Naive thymus-derived CD8-positive, alpha-beta T cell (primary cell): ENCODE measurements around the gene NAALADL1. TPM values are rescaled to one million over a fixed set of nuclear protein-coding genes. Genes with fewer than 3 reads are reported as not detected.

Source experiments
- ATAC-seq, 2 donors: fragments of 150-1000 bp; cut with Tn5 transposase in 1 of 2; sonication (Bioruptor Pico), chemical (Tn5 transposase) in 1 of 2; 1 replicate in 1 of 2; 2 replicates in 1 of 2; pipeline ENCODE4 v1.10.0; 2021; ENCODE audit warnings: mild to moderate bottlenecking in 2 of 2, moderate library complexity in 2 of 2
- POLR2A ChIA-PET: fragments of 350-600 bp; sonication (Branson Sonifier 250); formaldehyde crosslinking; loops from one replicate; lab custom pipeline; 2021; ENCODE audit warnings: antibody characterized with exemption; lab: Charles Lee
- DNase-seq, 10 donors: peaks; one replicate each; pipeline versions ENCODE4 v3.0.0 to v3.0.0-alpha.2; 2020 to 2022
- H3K27ac Mint-ChIP-seq, 10 donors: one replicate each; pipeline ENCODE4 v1.8.0; 2020 to 2022; ENCODE audit warnings: mild to moderate bottlenecking in 10 of 10, mixed read lengths in 10 of 10, moderate library complexity in 4 of 10, inconsistent platforms in 1 of 10
- H3K27me3 Mint-ChIP-seq, 5 donors: one replicate each; pipeline ENCODE4 v1.8.0; 2021 to 2022; ENCODE audit warnings: mixed read lengths in 5 of 5
- H3K36me3 Mint-ChIP-seq, 3 donors: one replicate each; pipeline ENCODE4 v1.8.0; 2020 to 2022; ENCODE audit warnings: mixed read lengths in 3 of 3, mild to moderate bottlenecking in 2 of 3, inconsistent platforms in 1 of 3
- H3K4me1 Mint-ChIP-seq, 4 donors: one replicate each; pipeline ENCODE4 v1.8.0; 2021 to 2022; ENCODE audit warnings: mixed read lengths in 4 of 4
- H3K4me3 Mint-ChIP-seq, 10 donors: one replicate each; pipeline ENCODE4 v1.8.0; 2020 to 2022; ENCODE audit warnings: mild to moderate bottlenecking in 10 of 10, mixed read lengths in 10 of 10, moderate library complexity in 6 of 10, inconsistent platforms in 1 of 10
- H3K9me3 Mint-ChIP-seq, 9 donors: one replicate each; pipeline ENCODE4 v1.8.0; 2020 to 2022; ENCODE audit warnings: mixed read lengths in 9 of 9, mild to moderate bottlenecking in 3 of 9, inconsistent platforms in 1 of 9, moderate library complexity in 1 of 9
- microRNA-seq: library from miRNA; unstranded; fragments of <30 nt; microRNA quantifications from one replicate; pipeline ENCODE4 v1.2.0, GENCODE V29; 2022; ENCODE audit warnings: borderline microRNAs expressed
- polyA plus RNA-seq, 3 donors: library from polyadenylated mRNA; unstranded; fragments of 300-500 nt; fragmentation: Illumina TruSeq; gene quantifications; one replicate each; pipeline ENCODE4 v1.2.3, GENCODE V29; 2021
- total RNA-seq, 8 experiments: library from RNA in 2 of 8; stranded (reverse) in 2 of 8; gene quantifications; one replicate each; pipeline ENCODE4 v1.2.3 and lab custom pipeline; 2021 to 2026

The NAALADL1 gene
- total and polyA plus RNA-seq, 5 experiments from 2014 or later: 14.0 to 33.9 (median 22.2) TPM

DNA sequence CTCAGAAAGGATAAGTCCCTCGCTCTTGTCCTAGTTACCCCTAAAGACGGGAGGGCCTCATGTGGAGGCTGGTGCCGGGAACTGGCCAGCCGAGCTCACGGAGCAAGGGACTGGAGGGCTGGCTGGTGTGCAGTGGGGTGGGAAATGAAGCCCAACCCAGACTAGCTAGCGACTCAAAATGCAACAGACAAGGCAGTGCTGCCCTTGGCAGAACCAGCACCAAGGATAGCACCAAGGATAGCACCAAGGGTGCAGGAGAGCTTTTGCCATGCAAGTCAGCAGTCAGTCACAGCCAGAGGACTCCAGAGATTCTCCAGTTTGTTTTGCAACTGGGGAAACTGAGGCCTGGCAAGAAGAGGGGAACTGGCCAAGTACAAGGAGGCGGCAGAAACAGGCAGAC is 55.1 kb downstream of the NAALADL1 start:
- no peak overlapping the region for H3K4me3 Mint-ChIP-seq
- H3K9me3 Mint-ChIP-seq: no peaks in the 10 kb centered on the region
- POLR2A ChIA-PET: interaction anchor here (1.4 kb wide), 1 partner anchor 114 kb away, joined by 3 read pairs; the partner anchor contains the start of gene ZNHIT2
- H3K4me1 Mint-ChIP-seq: peaks cover 0 to 5% (median 0%) of the 10 kb centered on the region in 4 donors
- H3K36me3 Mint-ChIP-seq: no peaks in the 10 kb centered on the region
- H3K27me3 Mint-ChIP-seq: no peaks in the 10 kb centered on the region
- ATAC-seq: no peak
- no peak for DNase-seq
- H3K27ac Mint-ChIP-seq: no peak overlapping the region

DNA sequence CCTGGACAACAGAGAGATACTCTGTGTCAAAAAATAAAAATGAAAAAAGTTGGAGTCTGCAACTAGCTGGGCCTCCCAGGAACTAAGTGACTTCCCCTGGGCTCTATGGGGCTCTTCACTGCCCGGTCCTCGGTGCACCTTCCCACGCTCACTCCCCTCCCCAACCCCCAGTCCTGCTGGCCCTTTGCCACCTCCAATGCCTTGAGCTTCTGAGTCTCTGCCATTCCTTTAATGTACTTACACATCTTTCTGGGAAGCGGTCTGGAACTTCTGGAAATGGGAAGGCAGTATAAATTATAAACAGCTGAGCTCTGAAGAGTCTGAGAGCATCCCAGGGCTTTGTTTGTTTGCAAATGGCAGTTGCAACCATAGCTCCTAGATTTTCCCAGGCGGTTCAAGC is 55.6 kb downstream of the NAALADL1 start:
- no peak overlapping the region for H3K27ac Mint-ChIP-seq
- no peak overlapping the region for H3K4me3 Mint-ChIP-seq
- H3K27me3 Mint-ChIP-seq: no peaks in the 10 kb centered on the region
- DNase-seq (no peak), ATAC-seq (no peak)
- no peaks in the 10 kb centered on the region for H3K9me3 Mint-ChIP-seq
- peaks cover 0 to 8% (median 0%) of the 10 kb centered on the region in 4 donors for H3K4me1 Mint-ChIP-seq
- H3K36me3 Mint-ChIP-seq: no peaks in the 10 kb centered on the region
- POLR2A ChIA-PET: no interaction called here

DNA sequence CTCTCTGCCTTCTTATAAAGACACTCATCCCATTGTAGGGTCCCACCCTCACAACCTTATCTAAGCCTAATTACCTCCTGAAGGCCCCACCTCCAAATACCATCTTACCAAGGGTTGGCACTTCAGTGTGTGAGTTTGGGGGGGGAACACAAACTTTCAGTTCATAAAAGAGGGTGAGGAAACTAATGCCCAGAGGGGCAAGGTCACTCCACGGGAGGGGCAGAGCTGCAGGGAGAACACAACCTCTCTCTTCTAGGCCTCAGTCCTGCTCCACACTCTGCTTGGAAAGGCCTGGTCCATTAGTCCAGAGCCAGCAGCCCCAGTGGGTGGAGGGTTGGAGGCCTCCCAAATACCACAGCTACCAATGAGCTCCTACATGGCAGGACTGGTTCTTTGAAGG is 58.9 kb downstream of the NAALADL1 start:
- POLR2A ChIA-PET: no interaction called here
- DNase-seq: no peak
- H3K27me3 Mint-ChIP-seq: peaks cover 0 to 11% (median 0%) of the 10 kb centered on the region in 5 donors
- H3K4me3 Mint-ChIP-seq: no peak overlapping the region
- H3K36me3 Mint-ChIP-seq: no peaks in the 10 kb centered on the region
- no peak for ATAC-seq
- peaks cover 2 to 18% (median 7%) of the 10 kb centered on the region in 4 donors for H3K4me1 Mint-ChIP-seq
- no peak overlapping the region for H3K27ac Mint-ChIP-seq
- no peaks in the 10 kb centered on the region for H3K9me3 Mint-ChIP-seq

DNA sequence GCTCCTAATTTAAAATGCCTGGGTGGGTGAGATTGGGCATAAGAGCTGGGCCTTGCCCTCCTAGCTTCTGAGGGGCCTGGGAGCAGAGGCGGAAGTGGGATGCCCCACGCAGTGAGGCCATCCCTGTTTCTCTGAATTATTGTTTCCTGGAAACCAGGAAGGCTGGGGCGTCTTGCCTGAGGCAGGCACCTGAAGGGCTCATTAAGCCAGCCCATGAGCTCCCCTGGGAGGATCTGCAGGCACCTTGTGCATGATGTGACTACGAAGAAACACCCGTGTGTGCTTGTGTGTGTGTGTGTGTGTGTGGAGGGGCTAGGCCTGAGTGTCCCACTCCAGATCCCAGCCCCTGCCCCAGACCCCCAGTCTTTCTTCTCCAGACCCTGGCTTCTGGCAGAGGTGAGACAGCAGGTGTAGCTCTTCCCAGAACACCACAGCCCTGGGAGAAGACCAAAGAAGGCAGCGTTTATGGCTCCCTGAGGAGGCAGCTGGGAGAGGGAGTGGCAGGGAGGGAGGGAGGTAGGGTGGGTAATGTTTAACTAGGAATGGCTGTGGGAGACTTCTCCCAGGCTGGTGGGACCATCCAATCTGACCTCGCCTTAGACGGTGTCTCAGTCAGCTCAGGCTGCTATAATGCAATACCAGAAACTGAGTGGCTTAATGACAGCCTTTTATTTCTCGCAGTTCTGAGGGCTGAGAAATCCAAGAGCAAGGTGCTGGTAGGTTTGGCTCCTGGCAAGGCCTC is 59.5 kb downstream of the NAALADL1 start:
- no peak overlapping the region for H3K4me3 Mint-ChIP-seq
- POLR2A ChIA-PET: no interaction called here
- H3K27ac Mint-ChIP-seq: peak overlapping the region in 6 of 10 donors; percentile 7 to 63 (median 42)
- H3K9me3 Mint-ChIP-seq: no peaks in the 10 kb centered on the region
- DNase-seq (no peak), ATAC-seq (no peak)
- H3K4me1 Mint-ChIP-seq: peaks cover 2 to 18% (median 7%) of the 10 kb centered on the region in 4 donors
- H3K36me3 Mint-ChIP-seq: no peaks in the 10 kb centered on the region
- peaks cover 0 to 17% (median 0%) of the 10 kb centered on the region in 5 donors for H3K27me3 Mint-ChIP-seq

DNA sequence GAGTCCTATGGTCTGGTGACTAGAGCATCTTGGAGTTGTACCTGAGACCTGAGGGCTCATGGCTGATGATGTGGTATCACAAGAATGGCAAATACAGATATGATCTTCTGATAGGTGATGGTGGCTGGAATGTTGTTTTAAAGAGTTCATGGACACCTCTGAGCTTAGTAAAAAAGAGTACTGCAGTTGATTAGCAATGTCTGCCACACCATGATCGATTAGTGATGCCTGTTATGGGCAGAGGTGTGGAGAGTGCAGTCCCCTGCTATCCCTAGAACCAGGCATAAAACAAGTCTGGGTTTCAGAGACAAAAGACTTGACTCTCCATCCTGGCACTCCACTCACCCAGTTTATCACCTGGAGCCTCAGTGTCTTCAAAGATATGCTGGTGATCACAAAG is 60.2 kb downstream of the NAALADL1 start:
- no peaks in the 10 kb centered on the region for H3K9me3 Mint-ChIP-seq
- peak overlapping the region in 2 of 10 donors; percentile 7 to 63 for H3K27ac Mint-ChIP-seq
- ATAC-seq (no peak), DNase-seq (no peak)
- no peak overlapping the region for H3K4me3 Mint-ChIP-seq
- H3K36me3 Mint-ChIP-seq: no peaks in the 10 kb centered on the region
- H3K4me1 Mint-ChIP-seq: peaks cover 2 to 18% (median 7%) of the 10 kb centered on the region in 4 donors
- POLR2A ChIA-PET: no interaction called here
- H3K27me3 Mint-ChIP-seq: peaks cover 0 to 19% (median 0%) of the 10 kb centered on the region in 5 donors

DNA sequence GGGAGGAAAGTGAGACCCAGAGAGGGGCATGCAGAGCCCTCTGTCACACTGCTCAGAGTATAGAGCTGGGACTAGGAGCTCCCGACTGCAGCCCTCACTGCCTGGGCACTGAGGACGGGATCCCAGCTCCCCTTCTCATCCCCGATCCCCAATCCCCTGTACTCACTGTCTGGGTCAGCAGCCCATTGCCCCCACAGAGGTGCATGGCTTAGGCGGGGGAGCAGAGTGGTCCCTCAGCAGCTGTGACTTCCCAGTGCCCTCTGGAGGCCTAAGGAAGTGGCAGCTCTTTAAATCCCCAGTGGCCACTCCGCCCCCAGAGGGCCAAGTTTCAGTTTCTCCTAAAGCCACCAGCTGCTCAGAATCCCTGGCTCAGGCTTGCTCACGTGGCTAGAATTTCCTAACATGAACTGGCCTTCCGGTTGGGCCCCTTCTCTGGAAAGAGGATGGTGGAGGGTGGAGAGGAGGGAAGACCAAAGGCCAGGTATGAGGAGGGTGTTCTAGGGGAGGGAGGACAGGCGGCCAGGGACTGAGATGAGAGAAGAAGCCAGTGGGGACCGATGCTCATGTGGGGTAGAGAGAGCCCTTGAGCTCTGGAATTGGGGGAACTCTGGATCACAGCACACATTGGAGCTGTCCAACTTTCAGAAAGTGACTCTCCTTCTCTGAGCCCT is 61.5 kb downstream of the NAALADL1 start, which contains the start of gene BATF2:
TSS of gene BATF2 (minus strand) at position 262 of the 671 bp plus-strand sequence. CDS start at position 205, 57 bp downstream.
- Mint-ChIP-seq H3K27ac (peak within 1 kb of the TSS in 3 of 10 donors; percentile 29 to 70 (median 48)), H3K4me1 (peaks cover 2 to 18% (median 7%) of the 10 kb centered on the region in 4 donors), H3K9me3 (no peaks in the 10 kb centered on the region), H3K36me3 (no peaks in the 10 kb centered on the region), H3K4me3 (peak within 1 kb of the TSS in 1 of 10 donors; percentile 76), H3K27me3 (peaks cover 0 to 19% (median 0%) of the 10 kb centered on the region in 5 donors)
- POLR2A ChIA-PET: no interaction called here
- DNase-seq (peak in 2 of 10 donors; percentile 6 to 16), ATAC-seq (peak; percentile 32 to 63)

DNA sequence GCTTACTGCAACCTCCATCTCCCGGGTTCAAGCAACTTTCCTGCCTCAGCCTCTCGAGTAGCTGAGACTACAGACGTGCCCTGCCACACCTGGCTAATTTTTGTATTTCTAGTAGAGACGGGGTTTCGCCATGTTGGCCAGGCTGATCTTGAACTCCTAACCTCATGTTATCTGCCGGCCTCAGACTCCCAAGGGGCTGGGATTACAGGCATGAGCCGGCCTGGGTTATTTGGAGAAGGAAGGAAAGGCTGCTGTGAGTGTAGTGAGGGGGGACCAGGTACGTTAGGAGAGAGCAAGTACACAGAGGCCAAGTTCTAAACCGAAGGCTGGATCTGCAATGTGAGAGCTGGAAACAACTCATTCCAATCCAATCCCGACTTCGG is 62.0 kb downstream of the NAALADL1 start:
- no peak for ATAC-seq
- peaks cover 2 to 21% (median 7%) of the 10 kb centered on the region in 4 donors for H3K4me1 Mint-ChIP-seq
- peak overlapping the region in 2 of 10 donors; percentile 29 to 70 for H3K27ac Mint-ChIP-seq
- POLR2A ChIA-PET: no interaction called here
- no peaks in the 10 kb centered on the region for H3K9me3 Mint-ChIP-seq
- no peaks in the 10 kb centered on the region for H3K36me3 Mint-ChIP-seq
- H3K4me3 Mint-ChIP-seq: peak overlapping the region in 1 of 10 donors; percentile 76
- DNase-seq: no peak
- peaks cover 0 to 19% (median 0%) of the 10 kb centered on the region in 5 donors for H3K27me3 Mint-ChIP-seq

Small RNAs within 50 kb of the gene (microRNA-seq; reads per million reads assigned to microRNA genes)
- not detected for gene MIR6879

Other genes starting within 250 kb of the NAALADL1 start
- 10 to 100 TPM; 50.7 to 54.1 TPM for gene MEN1, start 248.0 kb downstream of the NAALADL1 start, total RNA-seq
- 10 to 100 TPM; 22.1 to 57.4 (median 36.1) TPM for gene MEN1, start 248.0 kb downstream of the NAALADL1 start, polyA plus RNA-seq
- gene CDC42BPG, start 213.9 kb downstream of the NAALADL1 start, total RNA-seq: 10 to 100 TPM in 1 of 2 experiments, 1 to 10 TPM in 1; 9.0 to 10.3 TPM
- under 1 TPM; 0.09 to 0.38 (median 0.13) TPM for gene CDC42BPG, start 213.9 kb downstream of the NAALADL1 start, polyA plus RNA-seq
- 100 to 1,000 TPM; 217 to 226 TPM for gene EHD1, start 179.9 kb downstream of the NAALADL1 start, total RNA-seq
- gene EHD1, start 179.9 kb downstream of the NAALADL1 start, polyA plus RNA-seq: 100 to 1,000 TPM; 137 to 164 (median 154) TPM
- 10 to 100 TPM; 39.5 to 41.4 TPM for gene ATG2A, start 141.3 kb downstream of the NAALADL1 start, total RNA-seq
- gene ATG2A, start 141.3 kb downstream of the NAALADL1 start, polyA plus RNA-seq: 1 to 10 TPM; 3.4 to 4.2 (median 3.6) TPM
- 10 to 100 TPM; 13.4 to 16.0 TPM for gene PPP2R5B, start 133.9 kb downstream of the NAALADL1 start, total RNA-seq
- 1 to 10 TPM; 4.7 to 6.6 (median 5.3) TPM for gene PPP2R5B, start 133.9 kb downstream of the NAALADL1 start, polyA plus RNA-seq
- gene GPHA2, start 122.7 kb downstream of the NAALADL1 start, total RNA-seq: under 1 TPM; 0.55 to 0.69 TPM
- gene GPHA2, start 122.7 kb downstream of the NAALADL1 start, polyA plus RNA-seq: not detected
- gene MAJIN, start 86.4 kb downstream of the NAALADL1 start, total RNA-seq: 1 to 10 TPM; 1.9 to 2.4 TPM
- under 1 TPM in 2 of 3 donors, not detected in 1; 0.48 to 0.84 TPM for gene MAJIN, start 86.4 kb downstream of the NAALADL1 start, polyA plus RNA-seq
- not detected for gene BATF2, start 61.6 kb downstream of the NAALADL1 start, total RNA-seq
- not detected for gene BATF2, start 61.6 kb downstream of the NAALADL1 start, polyA plus RNA-seq
- gene ARL2, start 44.4 kb downstream of the NAALADL1 start, total RNA-seq: 10 to 100 TPM; 37.0 to 38.4 TPM
- gene ARL2, start 44.4 kb downstream of the NAALADL1 start, polyA plus RNA-seq: 100 to 1,000 TPM; 108 to 135 (median 122) TPM
- 10 to 100 TPM; 27.3 to 29.6 TPM for gene SNX15, start 31.1 kb downstream of the NAALADL1 start, total RNA-seq
- gene SNX15, start 31.1 kb downstream of the NAALADL1 start, polyA plus RNA-seq: 10 to 100 TPM; 10.5 to 11.9 (median 11.9) TPM
- 1 to 10 TPM; 6.7 to 9.4 TPM for gene SAC3D1, start 17.3 kb downstream of the NAALADL1 start, total RNA-seq
- 10 to 100 TPM in 2 of 3 donors, 1 to 10 TPM in 1; 6.7 to 13.9 (median 10.7) TPM for gene SAC3D1, start 17.3 kb downstream of the NAALADL1 start, polyA plus RNA-seq
- gene CDCA5, start 25.5 kb upstream of the NAALADL1 start, total RNA-seq: 1 to 10 TPM in 1 of 2 experiments, under 1 TPM in 1; 0.60 to 1.0 TPM
- gene CDCA5, start 25.5 kb upstream of the NAALADL1 start, polyA plus RNA-seq: under 1 TPM; 0.22 to 0.90 (median 0.35) TPM
- 10 to 100 TPM; 49.4 to 50.5 TPM for gene ZFPL1, start 25.7 kb upstream of the NAALADL1 start, total RNA-seq
- 10 to 100 TPM; 21.5 to 33.1 (median 24.9) TPM for gene ZFPL1, start 25.7 kb upstream of the NAALADL1 start, polyA plus RNA-seq
- 100 to 1,000 TPM; 258 to 274 TPM for gene VPS51, start 37.7 kb upstream of the NAALADL1 start, total RNA-seq
- gene VPS51, start 37.7 kb upstream of the NAALADL1 start, polyA plus RNA-seq: 100 to 1,000 TPM in 2 of 3 donors, 10 to 100 TPM in 1; 70.2 to 111 (median 106) TPM
- 10 to 100 TPM; 29.0 to 29.2 TPM for gene TM7SF2, start 53.3 kb upstream of the NAALADL1 start, total RNA-seq
- 10 to 100 TPM; 17.4 to 22.6 (median 21.2) TPM for gene TM7SF2, start 53.3 kb upstream of the NAALADL1 start, polyA plus RNA-seq
- gene ZNHIT2, start 59.1 kb upstream of the NAALADL1 start, total RNA-seq: 10 to 100 TPM; 16.6 to 17.9 TPM
- gene ZNHIT2, start 59.1 kb upstream of the NAALADL1 start, polyA plus RNA-seq: 10 to 100 TPM; 24.3 to 33.1 (median 29.8) TPM
- 1,000 to 10,000 TPM; 1,487 to 1,501 TPM for gene FAU, start 63.6 kb upstream of the NAALADL1 start, total RNA-seq
- 1,000 to 10,000 TPM; 1,097 to 1,366 (median 1,350) TPM for gene FAU, start 63.6 kb upstream of the NAALADL1 start, polyA plus RNA-seq
- gene MRPL49, start 63.8 kb upstream of the NAALADL1 start, total RNA-seq: 10 to 100 TPM; 76.0 to 76.2 TPM
- gene MRPL49, start 63.8 kb upstream of the NAALADL1 start, polyA plus RNA-seq: 10 to 100 TPM; 78.9 to 96.9 (median 90.1) TPM
- gene SYVN1, start 76.0 kb upstream of the NAALADL1 start, total RNA-seq: 10 to 100 TPM; 61.9 to 65.2 TPM
- gene SYVN1, start 76.0 kb upstream of the NAALADL1 start, polyA plus RNA-seq: 10 to 100 TPM in 1 of 3 donors, 1 to 10 TPM in 2; 7.9 to 10.6 (median 8.2) TPM
- not detected for gene SPDYC, start 111.7 kb upstream of the NAALADL1 start, total RNA-seq
- not detected for gene SPDYC, start 111.7 kb upstream of the NAALADL1 start, polyA plus RNA-seq
- gene CAPN1, start 123.4 kb upstream of the NAALADL1 start, total RNA-seq: 100 to 1,000 TPM in 1 of 2 experiments, 10 to 100 TPM in 1; 99.5 to 106 TPM
- gene CAPN1, start 123.4 kb upstream of the NAALADL1 start, polyA plus RNA-seq: 10 to 100 TPM; 75.6 to 79.2 (median 78.9) TPM
- 10 to 100 TPM; 24.5 to 24.7 TPM for gene POLA2, start 203.4 kb upstream of the NAALADL1 start, total RNA-seq
- gene POLA2, start 203.4 kb upstream of the NAALADL1 start, polyA plus RNA-seq: 10 to 100 TPM in 2 of 3 donors, 1 to 10 TPM in 1; 9.7 to 13.5 (median 10.9) TPM